ENCODE results near the gene NUBP2. TPM values are rescaled to one million over a fixed set of nuclear protein-coding genes. Genes with fewer than 3 reads are reported as not detected.

Gene NUBP2
- total RNA-seq, result 43.3 and 54.7 TPM in 2 replicates

DNA sequence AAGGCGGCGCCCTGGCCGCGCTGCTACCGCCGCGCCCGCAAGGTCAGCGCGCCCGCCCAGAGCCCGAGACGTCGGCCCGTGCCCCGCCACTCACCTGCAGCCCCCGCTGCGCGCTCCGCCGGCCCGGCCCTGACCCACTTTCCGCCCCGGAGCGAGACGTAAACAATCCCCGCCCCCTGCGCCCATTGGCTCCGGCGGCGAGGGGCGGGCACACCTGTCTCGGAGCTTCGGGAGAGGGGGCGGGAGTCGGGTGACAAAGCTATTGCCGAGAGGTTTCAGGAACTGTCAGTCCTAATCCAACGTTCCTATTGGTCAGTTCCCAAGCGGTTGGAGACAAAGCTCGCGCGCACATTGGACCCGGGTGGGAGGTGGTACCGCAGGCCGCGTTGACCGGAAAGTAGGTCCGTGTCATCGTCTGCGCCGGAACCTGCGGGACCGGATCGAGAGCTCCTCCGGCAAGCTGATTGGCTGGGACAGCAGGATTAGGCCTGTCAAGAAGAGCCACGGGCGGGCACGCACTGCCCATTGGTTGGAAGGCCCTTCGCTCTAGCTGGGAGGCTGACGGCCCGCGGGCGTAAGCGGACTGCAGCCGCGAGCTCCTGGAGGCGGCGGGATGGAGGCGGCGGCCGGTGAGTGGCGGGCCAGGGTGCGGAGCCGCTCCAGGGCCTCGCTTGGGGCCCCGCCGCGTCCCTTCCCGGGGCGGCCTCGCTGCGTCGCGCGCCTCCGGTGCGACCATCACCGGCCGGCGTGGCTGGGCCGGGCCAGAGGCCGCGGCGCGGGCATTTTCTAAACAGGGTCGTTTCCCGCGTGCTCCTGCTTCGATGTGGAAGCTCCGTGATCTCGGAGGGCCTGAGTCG is at the start of gene NUBP2, which contains the start of gene SPSB3:
TSS of gene NUBP2 (plus strand) at position 553 of the 857 bp plus-strand sequence. CDS start at position 614, 61 bp downstream.
TSS of gene SPSB3 (minus strand) at position 164 of the 857 bp plus-strand sequence. CDS start 1,088 bp downstream, outside the sequence.

GRCh38 chr16:1771188-1771863 is 11.4 kb upstream of the NUBP2 start, which contains the start of gene NME3:
NME3 (minus strand) TSS chr16:1771543; CDS start chr16:1771534, 9 bp downstream.

GRCh38 chr16:1772362-1772907 is 10.3 kb upstream of the NUBP2 start, which contains the start of gene EME2:
EME2 (plus strand) TSS chr16:1772810; CDS start chr16:1773228, 418 bp downstream.

GRCh38 chr16:1772908-1773702 is 9.7 kb upstream of the NUBP2 start, which contains the start of gene MRPS34:
MRPS34 (minus strand) TSS chr16:1773134; CDS start chr16:1773119, 15 bp downstream.

GRCh38 chr16:1793578-1794220 is 10.9 kb downstream of the NUBP2 start, which contains the start of gene IGFALS:
IGFALS (minus strand) TSS chr16:1793705; CDS start chr16:1793652, 53 bp downstream.

DNA sequence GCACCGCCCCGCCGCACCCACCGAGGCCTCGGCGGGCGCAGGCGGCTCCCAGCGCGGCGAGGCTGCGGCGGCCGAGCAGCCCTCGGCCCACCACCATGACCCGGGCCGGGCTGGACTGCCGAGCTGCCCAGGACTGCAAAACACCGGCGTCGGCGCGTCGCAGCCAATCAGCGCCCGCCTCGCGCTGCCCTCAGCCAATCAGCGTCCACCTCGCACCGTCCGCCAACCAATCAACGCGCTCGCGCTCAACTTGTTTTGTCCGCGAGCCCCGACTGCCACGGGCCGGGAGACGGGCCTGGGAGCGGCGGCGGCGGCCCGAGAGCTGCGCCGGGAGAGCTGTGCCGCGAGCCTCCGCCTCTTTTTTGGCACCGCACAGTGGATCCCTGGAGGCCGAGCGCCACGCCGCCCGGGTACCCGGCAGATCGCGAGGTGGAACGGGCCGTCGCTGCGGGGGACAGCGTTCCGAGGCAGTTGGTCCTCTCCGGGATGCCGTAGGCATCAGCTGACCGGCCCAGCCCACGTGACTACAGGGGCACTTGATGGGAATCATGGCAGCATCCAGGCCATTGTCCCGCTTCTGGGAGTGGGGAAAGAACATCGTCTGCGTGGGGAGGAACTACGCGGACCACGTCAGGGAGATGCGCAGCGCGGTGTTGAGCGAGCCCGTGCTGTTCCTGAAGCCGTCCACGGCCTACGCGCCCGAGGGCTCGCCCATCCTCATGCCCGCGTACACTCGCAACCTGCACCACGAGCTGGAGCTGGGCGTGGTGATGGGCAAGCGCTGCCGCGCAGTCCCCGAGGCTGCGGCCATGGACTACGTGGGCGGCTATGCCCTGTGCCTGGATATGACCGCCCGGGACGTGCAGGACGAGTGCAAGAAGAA is 44.2 kb downstream of the NUBP2 start, which contains the start of the genes FAHD1 and HAGH:
TSS of gene FAHD1 (plus strand) at position 516 of the 883 bp plus-strand sequence. CDS start at position 549, 33 bp downstream.
TSS of gene HAGH (minus strand) at position 135 of the 883 bp plus-strand sequence. CDS start at position 97, 38 bp downstream.

Other genes starting within 250 kb of the NUBP2 start
- 18.9 and 20.5 TPM in 2 replicates for gene TMEM204, start 249.3 kb upstream of the NUBP2 start, total RNA-seq
- gene IFT140, start 170.9 kb upstream of the NUBP2 start, total RNA-seq, result 40.2 and 47.0 TPM in 2 replicates
- 8.7 and 10.2 TPM in 2 replicates for gene CRAMP1, start 170.6 kb upstream of the NUBP2 start, total RNA-seq
- 32.5 and 36.1 TPM in 2 replicates for gene JPT2, start 104.7 kb upstream of the NUBP2 start, total RNA-seq
- gene MAPK8IP3, start 76.8 kb upstream of the NUBP2 start, total RNA-seq, result 34.4 and 48.0 TPM in 2 replicates
- 45.3 and 61.7 TPM in 2 replicates for gene NME3, start 11.4 kb upstream of the NUBP2 start, total RNA-seq
- 8.5 and 15.9 TPM in 2 replicates for gene EME2, start 10.2 kb upstream of the NUBP2 start, total RNA-seq
- gene MRPS34, start 9.8 kb upstream of the NUBP2 start, total RNA-seq, result 42.2 and 57.1 TPM in 2 replicates
- 30.7 and 34.6 TPM in 2 replicates for gene SPSB3, start 389 bp upstream of the NUBP2 start, total RNA-seq
- gene IGFALS, start 10.7 kb downstream of the NUBP2 start, total RNA-seq, result 0.17 TPM in 1 of 2 replicates, not detected in the other
- 50.2 and 86.0 TPM in 2 replicates for gene HAGH, start 43.9 kb downstream of the NUBP2 start, total RNA-seq
- 59.8 and 96.2 TPM in 2 replicates for gene FAHD1, start 44.2 kb downstream of the NUBP2 start, total RNA-seq
- not detected in 2 replicates for gene MEIOB, start 89.2 kb downstream of the NUBP2 start, total RNA-seq
- gene HS3ST6, start 135.5 kb downstream of the NUBP2 start, total RNA-seq, result not detected in 2 replicates
- gene MSRB1, start 160.2 kb downstream of the NUBP2 start, total RNA-seq, result 5.0 and 7.1 TPM in 2 replicates
- 0.07 TPM in 1 of 2 replicates, not detected in the other for gene RPL3L, start 171.7 kb downstream of the NUBP2 start, total RNA-seq
- 123 and 126 TPM in 2 replicates for gene NDUFB10, start 176.6 kb downstream of the NUBP2 start, total RNA-seq
- gene RPS2, start 181.9 kb downstream of the NUBP2 start, total RNA-seq, result 1,723 and 1,779 TPM in 2 replicates
- gene RNF151, start 183.9 kb downstream of the NUBP2 start, total RNA-seq, result not detected in 2 replicates
- gene TBL3, start 189.1 kb downstream of the NUBP2 start, total RNA-seq, result 43.1 and 56.3 TPM in 2 replicates
- gene NOXO1, start 198.5 kb downstream of the NUBP2 start, total RNA-seq, result not detected in 2 replicates
- 8.1 and 15.1 TPM in 2 replicates for gene GFER, start 201.2 kb downstream of the NUBP2 start, total RNA-seq
- 4.0 and 12.5 TPM in 2 replicates for gene SYNGR3, start 207.0 kb downstream of the NUBP2 start, total RNA-seq
- gene ZNF598, start 226.9 kb downstream of the NUBP2 start, total RNA-seq, result 16.4 and 29.0 TPM in 2 replicates
- gene NPW, start 236.8 kb downstream of the NUBP2 start, total RNA-seq, result 0.85 and 1.0 TPM in 2 replicates
- 66.8 and 76.2 TPM in 2 replicates for gene NHERF2, start 243.9 kb downstream of the NUBP2 start, total RNA-seq